HFF-Myc (cell line): ENCODE data around the gene ATP11C.

ENCODE experiments used
- DNase-seq: peaks from one replicate; pipeline ENCODE4 v3.0.0-alpha.2; 2011; ENCODE audit warnings: low read depth; ENCODE audit errors: extremely low read depth
- H3K4me3 ChIP-seq: replicated peaks from 2 replicates; pipeline ENCODE4 v1.5.1; 2011; ENCODE audit warnings: low read depth, mild to moderate bottlenecking, control low read depth, low read length
- TF ChIP-seq, protein P1 (sequence below): IDR thresholded peaks from 2 replicates; pipeline ENCODE4 v1.5.1; 2012; ENCODE audit warnings: mild to moderate bottlenecking, low read depth, low read length, control low read depth; ENCODE audit errors: missing control alignments

The ATP11C gene

DNA sequence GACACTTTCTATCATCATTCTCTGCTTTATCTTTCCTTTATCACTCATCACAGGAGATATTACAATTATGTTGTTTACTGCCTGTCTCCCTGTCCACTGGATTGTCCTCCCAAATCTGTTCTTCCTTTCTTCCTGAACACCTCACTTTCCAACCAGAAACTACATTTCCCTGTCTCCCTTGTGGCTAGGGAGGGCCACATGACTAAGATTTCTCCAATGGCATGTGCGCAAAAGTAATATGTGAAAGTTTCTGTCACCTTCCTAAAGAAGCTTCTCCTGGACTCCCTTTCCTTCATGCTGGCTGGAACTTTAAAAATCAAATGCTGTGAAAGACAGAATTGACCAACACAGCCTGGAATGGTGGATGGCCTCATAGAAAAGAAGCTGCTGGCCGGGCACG is 25.8 kb downstream of the ATP11C start:
- no peak overlapping the region for H3K4me3 ChIP-seq
- no peak for DNase-seq
- TF ChIP-seq, protein P1, sequence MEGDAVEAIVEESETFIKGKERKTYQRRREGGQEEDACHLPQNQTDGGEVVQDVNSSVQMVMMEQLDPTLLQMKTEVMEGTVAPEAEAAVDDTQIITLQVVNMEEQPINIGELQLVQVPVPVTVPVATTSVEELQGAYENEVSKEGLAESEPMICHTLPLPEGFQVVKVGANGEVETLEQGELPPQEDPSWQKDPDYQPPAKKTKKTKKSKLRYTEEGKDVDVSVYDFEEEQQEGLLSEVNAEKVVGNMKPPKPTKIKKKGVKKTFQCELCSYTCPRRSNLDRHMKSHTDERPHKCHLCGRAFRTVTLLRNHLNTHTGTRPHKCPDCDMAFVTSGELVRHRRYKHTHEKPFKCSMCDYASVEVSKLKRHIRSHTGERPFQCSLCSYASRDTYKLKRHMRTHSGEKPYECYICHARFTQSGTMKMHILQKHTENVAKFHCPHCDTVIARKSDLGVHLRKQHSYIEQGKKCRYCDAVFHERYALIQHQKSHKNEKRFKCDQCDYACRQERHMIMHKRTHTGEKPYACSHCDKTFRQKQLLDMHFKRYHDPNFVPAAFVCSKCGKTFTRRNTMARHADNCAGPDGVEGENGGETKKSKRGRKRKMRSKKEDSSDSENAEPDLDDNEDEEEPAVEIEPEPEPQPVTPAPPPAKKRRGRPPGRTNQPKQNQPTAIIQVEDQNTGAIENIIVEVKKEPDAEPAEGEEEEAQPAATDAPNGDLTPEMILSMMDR = no peak

DNA sequence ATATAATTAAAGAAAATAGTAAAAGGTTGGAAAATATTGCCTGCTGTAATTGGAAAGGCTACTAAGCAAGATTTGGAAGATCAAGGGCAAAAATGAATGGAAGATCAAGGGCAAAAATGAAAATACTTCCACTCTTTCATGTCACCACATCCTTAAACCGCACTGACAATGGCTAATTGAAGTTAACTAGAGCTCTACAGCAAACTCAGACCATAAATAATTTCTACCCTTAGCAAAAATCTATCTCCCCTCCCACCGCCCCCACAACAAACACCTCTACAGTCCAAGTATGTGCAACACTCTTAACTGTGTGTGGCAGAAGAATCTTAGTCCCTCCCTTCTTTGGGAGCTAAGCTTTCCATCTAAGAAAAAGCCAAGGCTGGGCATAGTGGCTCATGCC is 27.1 kb downstream of the ATP11C start:
- H3K4me3 ChIP-seq = no peak overlapping the region
- no peak for DNase-seq
- TF ChIP-seq, protein P1 = no peak

DNA sequence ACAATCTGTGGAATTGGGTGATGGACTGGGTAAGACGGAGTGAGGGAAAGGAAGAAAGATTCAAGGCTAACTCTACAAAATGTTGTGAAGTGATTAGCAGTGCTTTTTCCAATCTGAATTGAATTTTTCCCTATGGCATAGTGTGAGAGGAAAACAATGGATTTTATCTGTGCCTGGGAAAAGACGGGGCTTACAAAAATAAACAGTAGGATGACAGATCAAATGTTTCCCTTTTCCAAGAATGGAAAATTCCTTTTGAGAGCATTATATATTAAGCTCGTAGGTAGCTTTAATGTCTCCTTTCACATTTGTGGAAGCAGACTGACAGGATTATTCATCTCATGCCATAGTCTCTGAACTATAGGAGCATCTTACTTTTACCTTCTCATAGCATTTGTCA is 27.8 kb downstream of the ATP11C start:
- TF ChIP-seq, protein P1 = no peak
- H3K4me3 ChIP-seq = no peak overlapping the region

DNA sequence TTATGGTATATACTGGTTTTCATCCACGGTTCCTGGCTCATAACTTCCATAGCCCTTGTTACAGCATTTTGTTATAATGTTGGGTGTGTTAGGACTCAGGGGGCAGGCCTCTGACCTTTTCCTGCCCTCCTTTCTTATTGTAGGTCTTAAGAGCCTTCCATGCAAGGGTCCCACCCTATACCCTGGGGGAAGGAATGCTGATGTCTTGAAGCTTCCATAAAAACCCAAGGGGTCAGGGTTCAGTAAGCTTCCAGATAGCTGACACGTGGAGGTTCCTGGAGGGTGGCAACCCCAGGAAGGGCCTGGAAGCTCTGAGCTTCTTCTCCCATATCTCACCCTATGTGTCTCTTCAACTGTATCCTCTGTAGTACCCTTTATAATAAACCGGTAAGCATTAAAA is 29.6 kb downstream of the ATP11C start:
- DNase-seq = no peak
- no peak overlapping the region for H3K4me3 ChIP-seq
- TF ChIP-seq, protein P1 = no peak

More for the DNA sequence above, 27.8 kb downstream of the ATP11C start:
- no peak for DNase-seq

DNA sequence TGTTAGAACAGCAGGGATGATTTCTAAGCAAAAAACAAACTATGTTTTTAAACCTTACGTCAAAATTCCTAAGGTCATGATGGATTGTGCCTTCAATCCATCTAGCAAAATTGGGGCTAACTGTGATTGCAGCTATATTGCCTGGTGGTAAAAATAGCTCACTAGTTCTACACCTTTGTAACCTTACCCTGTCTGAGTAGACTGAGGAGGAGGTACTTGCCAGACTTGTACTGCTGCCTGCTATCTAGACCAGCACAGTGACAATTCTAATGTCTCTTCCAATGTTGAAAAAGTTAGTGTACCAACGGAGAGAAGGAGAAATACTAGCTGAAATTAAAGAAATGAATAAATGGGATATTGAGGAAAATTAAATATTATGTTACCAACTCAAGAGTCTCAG is 30.3 kb downstream of the ATP11C start:
- H3K4me3 ChIP-seq = no peak overlapping the region
- TF ChIP-seq, protein P1 = no peak
- no peak for DNase-seq

DNA sequence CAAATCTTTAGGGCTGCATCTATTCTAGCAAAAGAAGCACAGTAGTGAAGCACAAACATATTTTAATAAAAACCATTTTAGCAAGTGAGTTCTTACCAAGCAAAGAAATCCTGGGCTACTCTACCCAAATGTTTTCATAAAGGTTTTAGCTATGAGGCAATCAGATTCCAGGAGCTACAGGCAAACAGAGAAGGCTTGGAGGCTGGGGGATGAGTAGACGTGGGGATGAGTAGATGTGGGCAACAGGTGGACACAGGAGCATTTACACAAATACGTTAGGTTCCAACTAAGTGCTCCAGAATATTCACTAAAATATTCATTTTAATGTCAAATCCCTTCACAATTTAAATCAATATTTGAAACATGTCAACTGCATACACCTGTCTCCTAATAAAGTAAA is 34.5 kb downstream of the ATP11C start:
- no peak overlapping the region for H3K4me3 ChIP-seq
- DNase-seq = no peak
- TF ChIP-seq, protein P1 = no peak

DNA sequence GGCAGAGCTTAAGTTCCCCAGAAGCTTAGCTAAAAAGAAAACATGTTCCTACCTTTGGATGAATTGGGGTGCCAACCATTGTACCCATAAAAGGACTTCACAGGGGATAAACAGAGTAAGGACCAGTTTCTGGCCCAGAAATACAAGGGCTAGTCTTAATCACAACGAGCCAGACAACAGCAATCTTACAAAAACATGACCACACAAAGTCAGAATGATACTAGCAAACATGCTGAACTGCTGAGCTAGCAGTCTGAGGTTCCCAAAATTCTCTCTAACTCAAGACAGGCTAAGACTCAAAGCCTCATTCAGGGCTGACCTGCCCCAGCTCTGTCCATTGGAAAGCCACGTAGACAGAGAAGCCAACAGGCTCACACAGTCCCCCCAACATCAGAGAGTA is 40.3 kb downstream of the ATP11C start:
- TF ChIP-seq, protein P1 = no peak
- H3K4me3 ChIP-seq = no peak overlapping the region
- DNase-seq = no peak
